HS-5 (cell line): ENCODE results near the gene SSRP1.

Source experiments
- DNase-seq: peaks from one replicate; pipeline ENCODE4 v3.0.0-alpha.2; 2012; ENCODE audit warnings: low read depth

Gene SSRP1

GRCh38 chr11:57359396-57359795, 23.7 kb upstream of the SSRP1 start:
- no peak for DNase-seq

GRCh38 chr11:57358991-57359390, 23.3 kb upstream of the SSRP1 start:
- DNase-seq = no peak

GRCh38 chr11:57358543-57358961, 22.9 kb upstream of the SSRP1 start:
- DNase-seq = no peak

- DNase-seq = no peak
Observed at GRCh38 chr11:57357856-57358255, 22.2 kb upstream of the SSRP1 start.

- DNase-seq = no peak
Observed at GRCh38 chr11:57357310-57357709, 21.6 kb upstream of the SSRP1 start.

GRCh38 chr11:57356268-57356667, 20.6 kb upstream of the SSRP1 start:
- DNase-seq = no peak

- no peak for DNase-seq
Observed at GRCh38 chr11:57354699-57355098, 19.0 kb upstream of the SSRP1 start.

GRCh38 chr11:57353852-57354251, 18.2 kb upstream of the SSRP1 start:
- DNase-seq = no peak

- DNase-seq = no peak
Observed at GRCh38 chr11:57353446-57353845, 17.8 kb upstream of the SSRP1 start.

GRCh38 chr11:57353036-57353435, 17.3 kb upstream of the SSRP1 start:
- no peak for DNase-seq

- DNase-seq = peak; percentile 25
Observed at GRCh38 chr11:57349491-57350274, 14.0 kb upstream of the SSRP1 start.

GRCh38 chr11:57348636-57349313, 13.1 kb upstream of the SSRP1 start:
- no peak for DNase-seq

- no peak for DNase-seq
Observed at GRCh38 chr11:57348052-57348451, 12.4 kb upstream of the SSRP1 start.

- DNase-seq = no peak
Observed at GRCh38 chr11:57347336-57347735, 11.6 kb upstream of the SSRP1 start.

GRCh38 chr11:57345555-57346211, 10.0 kb upstream of the SSRP1 start:
- DNase-seq = peak; percentile 47

GRCh38 chr11:57344826-57345225, 9.1 kb upstream of the SSRP1 start:
- no peak for DNase-seq

- DNase-seq = no peak
Observed at GRCh38 chr11:57343825-57344224, 8.1 kb upstream of the SSRP1 start.

GRCh38 chr11:57342702-57343101, 7.0 kb upstream of the SSRP1 start:
- DNase-seq = no peak

GRCh38 chr11:57341250-57341808, 5.6 kb upstream of the SSRP1 start:
- DNase-seq = no peak

GRCh38 chr11:57340039-57340615, 4.4 kb upstream of the SSRP1 start:
- DNase-seq = no peak

- DNase-seq = no peak
Observed at GRCh38 chr11:57339328-57339727, 3.6 kb upstream of the SSRP1 start.

GRCh38 chr11:57338142-57338541, 2.5 kb upstream of the SSRP1 start, which contains the start of gene P2RX3:
TSS of gene P2RX3 (plus strand) at chr11:57338352. CDS start at chr11:57338551, 199 bp downstream.
- DNase-seq = no peak
